ENCODE measurements around the gene CHRNA5.

GRCh38 chr15:78604420-78604819 is 39.1 kb downstream of the CHRNA5 start:
- TF ChIP-seq CTCF (IDR thresholded peaks at IDR 0.05), result no peak
- no peak for TF ChIP-seq POLR2AphosphoS5 (IDR thresholded peaks at IDR 0.05)

All from sigmoid colon (tissue), 4 donors.